Astrocyte of the cerebellum (primary cell): Measurements from ENCODE around the gene ELL2.

ENCODE experiments used
- DNase-seq: peaks from one replicate; pipeline ENCODE4 v3.0.0-alpha.2; 2011; ENCODE audit warnings: low read depth
- H3K4me3 ChIP-seq: 2 replicates; pipeline ENCODE4 v1.5.1; 2011; ENCODE audit warnings: mild to moderate bottlenecking, low read depth, low read length, moderate library complexity
- CTCF ChIP-seq: IDR thresholded peaks from 2 replicates; pipeline ENCODE4 v1.5.1; 2012; ENCODE audit warnings: low read length, low read depth, moderate library complexity, mild to moderate bottlenecking; ENCODE audit errors: missing control alignments
- in situ Hi-C: cut with HindIII; loops from 2 replicates; pipeline ENCODE4 v1.10.0; 2017; ENCODE audit warnings: low sequenced_read_pairs

Gene ELL2

GRCh38 chr5:95878417-95879323 lies 83.0 kb downstream of the ELL2 start:
- H3K4me3 ChIP-seq, result no peak overlapping the region
- in situ Hi-C loops, result no loop called here
- TF ChIP-seq CTCF, result no peak
- DNase-seq, result no peak

GRCh38 chr5:95876782-95877181 lies 84.9 kb downstream of the ELL2 start:
- in situ Hi-C loops, result no loop called here
- no peak overlapping the region for H3K4me3 ChIP-seq
- no peak for TF ChIP-seq CTCF
- no peak for DNase-seq

GRCh38 chr5:95874246-95874645 lies 87.4 kb downstream of the ELL2 start:
- no peak for DNase-seq
- in situ Hi-C loops, result no loop called here
- H3K4me3 ChIP-seq, result no peak overlapping the region
- no peak for TF ChIP-seq CTCF

- in situ Hi-C loops, result no loop called here
- no peak for DNase-seq
- no peak overlapping the region for H3K4me3 ChIP-seq
- no peak for TF ChIP-seq CTCF
Measured at GRCh38 chr5:95873351-95873750, 88.3 kb downstream of the ELL2 start.

DNA sequence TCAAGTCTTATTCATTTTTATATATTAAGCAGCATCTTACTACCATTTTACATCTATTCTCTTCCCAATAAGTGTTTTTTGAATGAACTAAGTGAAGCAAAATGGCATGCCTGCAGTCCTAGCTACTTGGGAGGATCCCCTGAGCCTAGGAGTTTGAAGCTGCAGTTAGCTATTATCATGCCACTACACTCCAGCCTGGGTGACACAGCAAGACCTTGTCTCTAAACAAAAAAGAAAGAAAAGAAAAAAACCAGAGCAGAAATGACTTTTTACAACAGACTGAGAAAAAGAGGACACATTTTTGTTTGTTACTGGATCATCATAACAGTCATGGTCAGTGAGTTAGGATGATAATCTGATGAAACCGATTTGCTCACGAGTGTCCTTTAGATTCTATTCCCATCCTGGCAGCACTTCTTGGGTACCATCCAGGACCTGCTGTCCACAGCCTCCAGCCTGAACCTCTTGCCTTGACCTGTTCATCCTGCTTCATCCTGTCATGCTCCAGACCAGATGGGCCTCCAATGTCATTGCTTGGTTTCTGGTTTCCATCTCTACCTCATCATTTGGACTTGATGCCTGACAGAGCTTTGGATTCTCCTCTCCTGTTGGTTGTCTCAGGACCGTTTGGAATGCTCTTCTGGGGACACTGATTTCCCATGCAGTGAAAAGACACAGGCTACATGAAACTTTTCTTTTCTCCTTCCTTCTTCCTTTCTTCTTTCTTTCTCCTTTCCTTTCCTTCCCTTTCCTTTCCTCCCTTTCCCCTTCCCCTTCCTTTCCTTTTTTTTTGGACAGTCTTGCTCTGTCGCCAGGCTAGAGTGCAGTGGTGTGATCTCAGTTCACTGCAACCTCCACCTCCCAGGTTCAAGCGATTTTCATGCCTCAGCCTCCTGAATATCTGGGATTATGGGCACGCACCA lies 89.0 kb downstream of the ELL2 start:
- TF ChIP-seq CTCF, result no peak
- no peak overlapping the region for H3K4me3 ChIP-seq
- no peak for DNase-seq
- in situ Hi-C loops, result no loop called here

GRCh38 chr5:95871146-95871806 lies 90.4 kb downstream of the ELL2 start:
- in situ Hi-C loops, result no loop called here
- no peak for DNase-seq
- H3K4me3 ChIP-seq, result no peak overlapping the region
- no peak for TF ChIP-seq CTCF
